HFF-Myc (cell line): ENCODE measurements around the gene TMEM235.

Experiments
- DNase-seq: peaks from one replicate; pipeline ENCODE4 v3.0.0-alpha.2; 2011; ENCODE audit warnings: low read depth; ENCODE audit errors: extremely low read depth
- H3K4me3 ChIP-seq: replicated peaks from 2 replicates; pipeline ENCODE4 v1.5.1; 2011; ENCODE audit warnings: low read depth, mild to moderate bottlenecking, control low read depth, low read length
- TF ChIP-seq, protein P1 (sequence below): IDR thresholded peaks from 2 replicates; pipeline ENCODE4 v1.5.1; 2012; ENCODE audit warnings: mild to moderate bottlenecking, low read depth, low read length, control low read depth; ENCODE audit errors: missing control alignments

Gene TMEM235

DNA sequence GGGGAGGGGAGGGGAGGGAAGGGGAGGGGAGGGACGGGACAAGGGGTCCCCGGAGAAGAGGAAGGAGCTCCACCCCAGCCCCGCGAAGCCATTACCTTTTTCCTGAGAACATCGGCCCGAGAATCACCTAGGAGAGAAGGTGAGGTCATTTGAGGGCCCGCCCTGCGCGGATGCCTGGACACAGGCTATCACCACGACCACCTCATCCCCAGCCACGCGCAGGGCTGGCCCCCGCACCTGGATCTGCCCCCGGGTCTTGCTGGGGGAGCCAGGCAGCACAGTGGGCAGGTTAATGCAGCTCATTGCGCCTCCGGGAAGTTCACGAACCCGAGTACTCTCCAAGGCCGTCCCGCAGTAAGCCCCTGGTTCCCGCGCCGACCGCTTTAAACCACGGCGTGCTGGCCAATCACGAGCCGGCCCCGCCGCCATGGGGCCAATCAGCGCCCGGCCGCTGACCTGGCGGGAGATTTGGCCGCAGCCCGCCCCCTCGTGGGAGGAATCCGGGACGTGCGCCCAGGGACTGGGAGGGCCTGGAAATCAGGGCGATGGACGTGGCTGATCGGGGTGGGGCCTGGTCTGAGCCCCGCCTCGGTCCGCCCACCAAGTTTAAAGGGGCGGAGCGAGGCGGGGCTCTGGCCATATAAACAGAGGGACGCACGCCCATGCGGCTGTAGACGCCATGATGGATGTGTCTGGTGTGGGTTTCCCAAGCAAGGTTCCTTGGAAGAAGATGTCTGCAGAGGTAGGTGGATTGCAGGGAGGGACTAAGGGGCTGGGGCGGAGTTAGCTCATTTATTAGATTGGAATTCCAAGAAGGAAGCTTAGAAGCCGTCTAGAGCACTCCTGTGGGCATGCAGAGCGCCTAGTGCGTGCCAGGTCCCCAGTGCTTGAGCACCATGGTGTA is 44.5 kb upstream of the TMEM235 start, which contains the start of the genes AFMID and TK1:
TSS of gene AFMID (plus strand) at position 671 of the 904 bp plus-strand sequence. CDS start at position 680, 9 bp downstream.
TSS of gene TK1 (minus strand) at position 361 of the 904 bp plus-strand sequence. CDS start at position 303, 58 bp downstream.
- TF ChIP-seq, protein P1, sequence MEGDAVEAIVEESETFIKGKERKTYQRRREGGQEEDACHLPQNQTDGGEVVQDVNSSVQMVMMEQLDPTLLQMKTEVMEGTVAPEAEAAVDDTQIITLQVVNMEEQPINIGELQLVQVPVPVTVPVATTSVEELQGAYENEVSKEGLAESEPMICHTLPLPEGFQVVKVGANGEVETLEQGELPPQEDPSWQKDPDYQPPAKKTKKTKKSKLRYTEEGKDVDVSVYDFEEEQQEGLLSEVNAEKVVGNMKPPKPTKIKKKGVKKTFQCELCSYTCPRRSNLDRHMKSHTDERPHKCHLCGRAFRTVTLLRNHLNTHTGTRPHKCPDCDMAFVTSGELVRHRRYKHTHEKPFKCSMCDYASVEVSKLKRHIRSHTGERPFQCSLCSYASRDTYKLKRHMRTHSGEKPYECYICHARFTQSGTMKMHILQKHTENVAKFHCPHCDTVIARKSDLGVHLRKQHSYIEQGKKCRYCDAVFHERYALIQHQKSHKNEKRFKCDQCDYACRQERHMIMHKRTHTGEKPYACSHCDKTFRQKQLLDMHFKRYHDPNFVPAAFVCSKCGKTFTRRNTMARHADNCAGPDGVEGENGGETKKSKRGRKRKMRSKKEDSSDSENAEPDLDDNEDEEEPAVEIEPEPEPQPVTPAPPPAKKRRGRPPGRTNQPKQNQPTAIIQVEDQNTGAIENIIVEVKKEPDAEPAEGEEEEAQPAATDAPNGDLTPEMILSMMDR, result peak; percentile 76
- DNase-seq, result peak; percentile 85
- peak within 1 kb of the TSS; percentile 70 for H3K4me3 ChIP-seq

DNA sequence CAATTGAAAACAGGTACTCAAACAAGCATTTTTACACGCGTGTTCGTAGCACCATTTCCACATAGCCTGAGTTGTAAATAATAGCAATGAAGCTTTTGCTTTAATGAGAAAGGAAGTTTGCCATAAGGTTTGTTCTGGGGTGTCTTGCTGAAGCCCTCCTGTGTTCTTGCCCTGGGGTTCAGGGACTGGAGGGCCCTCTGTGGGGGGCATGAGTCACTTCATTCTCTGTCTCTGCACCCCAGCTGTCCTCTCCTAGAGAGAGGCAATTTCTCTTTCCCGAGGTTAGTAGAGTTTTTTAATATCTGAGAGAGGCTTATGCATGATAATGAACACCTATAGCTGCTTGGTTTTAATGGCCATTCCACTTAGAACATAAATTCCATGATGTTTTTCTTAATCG is 34.7 kb upstream of the TMEM235 start:
- TF ChIP-seq, protein P1, result no peak
- H3K4me3 ChIP-seq, result no peak overlapping the region

DNA sequence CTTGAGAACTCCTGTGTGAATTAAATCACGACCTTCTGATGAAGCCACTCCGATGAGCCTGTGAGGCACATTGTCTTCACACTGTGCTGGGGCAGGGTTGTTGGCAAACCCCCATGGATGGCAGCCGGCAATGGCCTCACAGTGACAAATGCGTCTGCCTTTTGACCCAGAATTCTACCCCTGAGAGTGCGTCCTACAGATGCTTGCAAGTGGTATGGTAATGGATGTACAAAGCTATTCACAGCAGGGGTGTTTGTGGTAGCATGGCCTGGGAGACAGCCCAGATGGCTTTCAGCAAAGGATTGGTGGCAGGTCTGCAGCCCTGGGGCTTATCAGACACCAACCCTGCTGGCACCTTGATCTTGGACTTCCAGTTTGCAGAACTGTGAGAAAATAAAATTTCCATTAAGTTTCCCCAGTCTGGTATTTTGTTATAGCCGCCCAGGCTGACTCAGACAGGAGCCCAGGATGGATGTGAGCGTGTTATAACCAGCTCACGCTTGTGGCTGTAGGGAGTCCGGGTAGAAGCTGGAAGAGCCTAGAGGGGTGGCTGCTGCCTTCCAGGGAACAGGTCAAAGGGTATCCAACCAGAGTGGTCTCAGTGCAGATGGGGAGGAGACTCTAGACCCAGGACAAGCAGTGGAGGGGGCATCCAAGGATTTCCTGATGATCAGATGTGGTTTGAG is 34.1 kb upstream of the TMEM235 start:
- no peak overlapping the region for H3K4me3 ChIP-seq
- DNase-seq, result no peak
- TF ChIP-seq, protein P1, result no peak

More for the DNA sequence above, 34.7 kb upstream of the TMEM235 start:
- no peak for DNase-seq

DNA sequence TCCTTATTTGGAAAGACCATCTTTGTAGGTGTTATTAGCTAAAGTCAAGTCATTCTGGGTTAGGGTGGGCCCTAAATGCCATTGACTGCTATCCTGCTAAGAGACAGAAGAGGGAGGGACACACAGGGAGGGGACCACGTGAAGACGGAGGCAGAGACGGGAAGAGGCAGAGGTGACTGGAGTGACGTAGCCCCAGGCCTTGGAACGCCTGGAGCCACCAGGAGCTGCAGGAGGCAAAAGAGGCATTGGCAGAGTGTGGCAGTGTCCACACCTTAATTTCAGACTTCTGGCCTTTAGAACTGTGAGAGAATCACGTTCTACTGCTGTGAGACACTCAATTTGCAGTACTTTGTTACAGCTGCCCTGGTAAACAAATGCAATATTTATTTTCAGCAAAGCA is 31.0 kb upstream of the TMEM235 start:
- TF ChIP-seq, protein P1, result no peak
- H3K4me3 ChIP-seq, result no peak overlapping the region
- no peak for DNase-seq

DNA sequence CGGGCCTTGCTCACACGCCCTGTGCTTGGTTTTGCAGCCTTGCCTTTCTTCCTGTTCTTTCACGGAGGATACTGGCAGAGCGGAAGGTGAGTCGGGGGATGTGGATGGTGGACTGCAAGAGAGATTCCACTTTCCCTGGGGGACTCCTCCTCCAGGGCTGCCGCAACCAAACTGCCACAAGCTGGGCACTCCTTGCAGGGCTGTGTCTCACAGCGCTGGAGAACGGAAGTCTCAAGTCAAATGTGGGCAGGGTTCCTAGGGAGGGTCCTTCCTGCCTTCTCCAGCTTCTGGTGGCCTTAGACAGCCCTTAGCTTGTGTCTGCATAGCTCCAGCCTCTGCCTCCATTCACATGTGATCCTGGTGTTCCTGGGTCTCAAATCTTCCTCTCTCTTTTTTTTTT is 28.8 kb upstream of the TMEM235 start:
- H3K4me3 ChIP-seq, result no peak overlapping the region
- TF ChIP-seq, protein P1, result no peak

DNA sequence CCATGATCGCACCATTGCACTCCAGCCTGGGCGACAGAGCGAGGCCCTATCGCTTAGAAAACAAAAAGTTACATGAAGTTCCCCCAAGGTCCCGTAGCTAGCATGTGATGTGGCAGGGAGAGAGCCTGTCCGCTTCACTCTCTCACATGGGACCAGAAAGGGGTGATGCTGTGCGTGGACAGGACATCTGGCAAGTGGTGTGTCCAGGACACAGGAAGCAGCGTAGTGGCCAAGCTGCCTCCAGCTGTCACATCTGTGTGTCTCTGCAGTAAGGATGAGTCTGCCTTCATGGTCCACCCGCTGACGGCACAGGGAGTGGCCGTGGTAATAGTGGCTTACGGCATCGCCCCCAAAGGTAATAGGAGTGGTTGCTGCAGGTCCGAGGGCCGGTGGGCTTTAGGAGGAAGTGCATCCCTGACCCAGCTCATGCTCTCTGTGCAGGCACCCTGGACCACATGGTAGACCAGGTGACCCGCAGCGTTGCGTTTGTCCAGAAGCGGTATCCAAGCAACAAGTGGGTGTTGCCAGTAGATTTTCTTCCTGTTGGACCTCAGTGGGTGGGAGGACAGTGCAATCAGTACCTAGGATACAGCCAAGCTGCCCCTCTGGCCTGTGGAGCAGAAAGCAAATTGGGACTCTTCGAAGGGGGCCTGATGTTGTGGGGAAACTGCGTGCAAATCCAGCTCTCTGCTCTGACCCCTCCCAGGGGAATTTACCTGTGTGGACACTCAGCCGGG is 26.9 kb upstream of the TMEM235 start:
- no peak for DNase-seq
- TF ChIP-seq, protein P1, result no peak
- H3K4me3 ChIP-seq, result no peak overlapping the region

More for the DNA sequence above, 28.8 kb upstream of the TMEM235 start:
- no peak for DNase-seq
